NCI-H2196 treated with DMSO at 0.1 percent for 48 hours (cell line): ENCODE results near the gene BACH2.

Experiments used
- DNase-seq: peaks from one replicate; lab custom pipeline; 2025; ENCODE audit not compliant: unreplicated experiment; lab: John Stamatoyannopoulos, UW

BACH2 gene

GRCh38 chr6:90103056-90103800 lies 193.4 kb downstream of the BACH2 start:
- DNase-seq = no peak

GRCh38 chr6:90101403-90101802 lies 195.2 kb downstream of the BACH2 start:
- DNase-seq = no peak

GRCh38 chr6:90100059-90100665 lies 196.5 kb downstream of the BACH2 start:
- no peak for DNase-seq

- DNase-seq = no peak
Measured at GRCh38 chr6:90098627-90099026, 198.0 kb downstream of the BACH2 start.

GRCh38 chr6:90098001-90098531 lies 198.6 kb downstream of the BACH2 start:
- no peak for DNase-seq

- no peak for DNase-seq
Measured at GRCh38 chr6:90097356-90097755, 199.3 kb downstream of the BACH2 start.

- no peak for DNase-seq
Measured at GRCh38 chr6:90096818-90097217, 199.8 kb downstream of the BACH2 start.

GRCh38 chr6:90095788-90096187 lies 200.9 kb downstream of the BACH2 start:
- DNase-seq = no peak

GRCh38 chr6:90095145-90095544 lies 201.5 kb downstream of the BACH2 start:
- no peak for DNase-seq

- no peak for DNase-seq
Measured at GRCh38 chr6:90093558-90094073, 203.0 kb downstream of the BACH2 start.

- no peak for DNase-seq
Measured at GRCh38 chr6:90090866-90091265, 205.8 kb downstream of the BACH2 start.

- no peak for DNase-seq
Measured at GRCh38 chr6:90088009-90088408, 208.6 kb downstream of the BACH2 start.

GRCh38 chr6:90087106-90087833 lies 209.4 kb downstream of the BACH2 start:
- DNase-seq = no peak

- DNase-seq = no peak
Measured at GRCh38 chr6:90086517-90086916, 210.1 kb downstream of the BACH2 start.

- DNase-seq = no peak
Measured at GRCh38 chr6:90083891-90084290, 212.8 kb downstream of the BACH2 start.

- no peak for DNase-seq
Measured at GRCh38 chr6:90082847-90083246, 213.8 kb downstream of the BACH2 start.

GRCh38 chr6:90080876-90081481 lies 215.7 kb downstream of the BACH2 start:
- DNase-seq = no peak

- DNase-seq = no peak
Measured at GRCh38 chr6:90079560-90080490, 216.8 kb downstream of the BACH2 start.

- DNase-seq = no peak
Measured at GRCh38 chr6:90078513-90079289, 217.9 kb downstream of the BACH2 start.
